Thyroid gland (tissue), 4 donors: ENCODE results near the gene PPP1R9A.

ENCODE experiments used
- POLR2A ChIP-seq, 2 donors: fragments of 450-650 bp; IDR thresholded peaks; one replicate each; pipeline ENCODE4 v1.6.1; 2017; ENCODE audit warnings: antibody characterized with exemption in 2 of 2, mild to moderate bottlenecking in 2 of 2, moderate library complexity in 1 of 2
- TF ChIP-seq, protein P1 (sequence below), 6 experiments: fragments of 200-600 bp in 3 of 6; fragments of 450-650 bp in 3 of 6; sonication (generic) in 3 of 6; IDR thresholded peaks; one replicate each; pipeline ENCODE4 v1.5.1; 2016 to 2019; ENCODE audit warnings: antibody characterized with exemption in 6 of 6, mild to moderate bottlenecking in 2 of 6, inconsistent platforms in 1 of 6, moderate library complexity in 1 of 6

DNA sequence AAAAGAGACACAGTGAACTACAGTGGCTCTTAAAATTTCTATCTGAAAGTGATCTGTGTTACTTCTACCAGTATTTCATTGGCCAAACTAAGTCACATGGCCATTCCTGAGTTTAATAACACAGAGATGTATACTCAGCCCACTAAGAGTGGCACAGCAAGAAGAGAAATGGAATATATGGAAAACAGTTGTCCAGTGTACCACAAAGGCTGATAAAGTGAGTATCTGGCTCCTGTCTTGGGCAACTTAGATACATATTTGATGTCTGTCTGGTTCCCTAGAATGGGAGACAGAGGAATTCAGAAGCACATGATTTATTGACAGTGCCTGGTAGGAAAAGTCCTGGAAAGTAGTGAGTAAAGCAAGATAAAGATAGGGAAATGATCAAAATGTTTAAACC lies 427.1 kb downstream of the PPP1R9A start:
- TF ChIP-seq POLR2A (IDR thresholded peaks at IDR 0.05), result no peak
- TF ChIP-seq, protein P1, sequence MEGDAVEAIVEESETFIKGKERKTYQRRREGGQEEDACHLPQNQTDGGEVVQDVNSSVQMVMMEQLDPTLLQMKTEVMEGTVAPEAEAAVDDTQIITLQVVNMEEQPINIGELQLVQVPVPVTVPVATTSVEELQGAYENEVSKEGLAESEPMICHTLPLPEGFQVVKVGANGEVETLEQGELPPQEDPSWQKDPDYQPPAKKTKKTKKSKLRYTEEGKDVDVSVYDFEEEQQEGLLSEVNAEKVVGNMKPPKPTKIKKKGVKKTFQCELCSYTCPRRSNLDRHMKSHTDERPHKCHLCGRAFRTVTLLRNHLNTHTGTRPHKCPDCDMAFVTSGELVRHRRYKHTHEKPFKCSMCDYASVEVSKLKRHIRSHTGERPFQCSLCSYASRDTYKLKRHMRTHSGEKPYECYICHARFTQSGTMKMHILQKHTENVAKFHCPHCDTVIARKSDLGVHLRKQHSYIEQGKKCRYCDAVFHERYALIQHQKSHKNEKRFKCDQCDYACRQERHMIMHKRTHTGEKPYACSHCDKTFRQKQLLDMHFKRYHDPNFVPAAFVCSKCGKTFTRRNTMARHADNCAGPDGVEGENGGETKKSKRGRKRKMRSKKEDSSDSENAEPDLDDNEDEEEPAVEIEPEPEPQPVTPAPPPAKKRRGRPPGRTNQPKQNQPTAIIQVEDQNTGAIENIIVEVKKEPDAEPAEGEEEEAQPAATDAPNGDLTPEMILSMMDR (IDR thresholded peaks at IDR 0.05), result no peak
